OCI-LY1 (cell line): Measurements from ENCODE around the gene TCERG1.

Experiments
- EZH2 ChIP-seq: fragments of 200-600 bp; sonication (generic), shearing (Covaris generic); IDR thresholded peaks from 2 replicates; pipeline ENCODE4 v1.8.0; 2017; ENCODE audit warnings: borderline replicate concordance, mixed run types, mild to moderate bottlenecking, antibody characterized with exemption, low read length, moderate library complexity, mixed read lengths
- TF ChIP-seq, protein P1 (sequence below): fragments of 200-600 bp; sonication (generic), shearing (Covaris generic); IDR thresholded peaks from 2 replicates; pipeline ENCODE4 v1.5.1; 2017; ENCODE audit warnings: mild to moderate bottlenecking, antibody characterized with exemption, low read length, moderate library complexity, mixed read lengths

- TF ChIP-seq, protein P1, sequence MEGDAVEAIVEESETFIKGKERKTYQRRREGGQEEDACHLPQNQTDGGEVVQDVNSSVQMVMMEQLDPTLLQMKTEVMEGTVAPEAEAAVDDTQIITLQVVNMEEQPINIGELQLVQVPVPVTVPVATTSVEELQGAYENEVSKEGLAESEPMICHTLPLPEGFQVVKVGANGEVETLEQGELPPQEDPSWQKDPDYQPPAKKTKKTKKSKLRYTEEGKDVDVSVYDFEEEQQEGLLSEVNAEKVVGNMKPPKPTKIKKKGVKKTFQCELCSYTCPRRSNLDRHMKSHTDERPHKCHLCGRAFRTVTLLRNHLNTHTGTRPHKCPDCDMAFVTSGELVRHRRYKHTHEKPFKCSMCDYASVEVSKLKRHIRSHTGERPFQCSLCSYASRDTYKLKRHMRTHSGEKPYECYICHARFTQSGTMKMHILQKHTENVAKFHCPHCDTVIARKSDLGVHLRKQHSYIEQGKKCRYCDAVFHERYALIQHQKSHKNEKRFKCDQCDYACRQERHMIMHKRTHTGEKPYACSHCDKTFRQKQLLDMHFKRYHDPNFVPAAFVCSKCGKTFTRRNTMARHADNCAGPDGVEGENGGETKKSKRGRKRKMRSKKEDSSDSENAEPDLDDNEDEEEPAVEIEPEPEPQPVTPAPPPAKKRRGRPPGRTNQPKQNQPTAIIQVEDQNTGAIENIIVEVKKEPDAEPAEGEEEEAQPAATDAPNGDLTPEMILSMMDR = no peak
- TF ChIP-seq EZH2 = no peak
These were observed 724 bp downstream of the TCERG1 start for GRCh38 chr5:146447734-146448380.
